HFF-Myc (cell line): ENCODE results near the gene SLC10A6.

ENCODE experiments used
- DNase-seq: peaks from one replicate; pipeline ENCODE4 v3.0.0-alpha.2; 2011; ENCODE audit warnings: low read depth; ENCODE audit errors: extremely low read depth
- H3K4me3 ChIP-seq: replicated peaks from 2 replicates; pipeline ENCODE4 v1.5.1; 2011; ENCODE audit warnings: low read depth, mild to moderate bottlenecking, control low read depth, low read length
- CTCF ChIP-seq: IDR thresholded peaks from 2 replicates; pipeline ENCODE4 v1.5.1; 2012; ENCODE audit warnings: mild to moderate bottlenecking, low read depth, low read length, control low read depth; ENCODE audit errors: missing control alignments

SLC10A6 gene

GRCh38 chr4:86810847-86811246 lies 38.3 kb downstream of the SLC10A6 start:
- DNase-seq = no peak

GRCh38 chr4:86809809-86810208 lies 39.4 kb downstream of the SLC10A6 start:
- no peak overlapping the region for H3K4me3 ChIP-seq
- no peak for TF ChIP-seq CTCF
- DNase-seq = no peak

More at GRCh38 chr4:86810847-86811246, 38.3 kb downstream of the SLC10A6 start:
- TF ChIP-seq CTCF = no peak
- H3K4me3 ChIP-seq = no peak overlapping the region

- H3K4me3 ChIP-seq = no peak overlapping the region
- no peak for DNase-seq
- no peak for TF ChIP-seq CTCF
Measured at GRCh38 chr4:86791126-86791525, 58.1 kb downstream of the SLC10A6 start.

GRCh38 chr4:86788826-86789225 lies 60.4 kb downstream of the SLC10A6 start:
- DNase-seq = no peak
- no peak for TF ChIP-seq CTCF
- no peak overlapping the region for H3K4me3 ChIP-seq

GRCh38 chr4:86778175-86778574 lies 71.0 kb downstream of the SLC10A6 start:
- no peak overlapping the region for H3K4me3 ChIP-seq
- TF ChIP-seq CTCF = no peak
- DNase-seq = no peak

- no peak for DNase-seq
- no peak for TF ChIP-seq CTCF
Measured at GRCh38 chr4:86775061-86775460, 74.1 kb downstream of the SLC10A6 start.

More at GRCh38 chr4:86775061-86775460, 74.1 kb downstream of the SLC10A6 start:
- no peak overlapping the region for H3K4me3 ChIP-seq
